ENCODE data around the gene ATP1A4. TPM values are rescaled to one million over a fixed set of nuclear protein-coding genes. Genes with fewer than 3 reads are reported as not detected.

Gene ATP1A4
- total RNA-seq, 4 donors from 2014 or later: 0.57 TPM; not detected in 3

DNA sequence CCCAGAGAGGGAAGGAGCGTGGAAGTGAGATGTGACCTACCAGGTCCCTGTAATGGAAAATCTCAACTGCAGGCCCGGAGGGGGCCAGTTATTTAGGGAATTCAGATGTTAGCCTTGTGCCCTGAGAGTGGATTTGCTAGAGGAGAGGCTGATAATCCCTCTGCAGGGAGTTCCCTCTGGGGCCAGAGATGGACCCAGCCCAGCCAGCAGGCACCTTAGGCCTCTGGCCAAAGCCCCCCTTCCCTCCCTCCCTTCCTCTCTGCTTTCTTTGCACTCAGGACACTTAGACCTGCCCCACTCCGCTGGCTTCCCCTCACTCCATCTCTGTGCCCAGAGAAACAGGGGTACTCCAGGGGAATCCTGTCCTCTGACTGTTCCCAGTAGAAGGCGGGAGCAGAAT lies 37.3 kb upstream of the ATP1A4 start:
- H3K4me1 ChIP-seq: no peaks in the 10 kb centered on the region

DNA sequence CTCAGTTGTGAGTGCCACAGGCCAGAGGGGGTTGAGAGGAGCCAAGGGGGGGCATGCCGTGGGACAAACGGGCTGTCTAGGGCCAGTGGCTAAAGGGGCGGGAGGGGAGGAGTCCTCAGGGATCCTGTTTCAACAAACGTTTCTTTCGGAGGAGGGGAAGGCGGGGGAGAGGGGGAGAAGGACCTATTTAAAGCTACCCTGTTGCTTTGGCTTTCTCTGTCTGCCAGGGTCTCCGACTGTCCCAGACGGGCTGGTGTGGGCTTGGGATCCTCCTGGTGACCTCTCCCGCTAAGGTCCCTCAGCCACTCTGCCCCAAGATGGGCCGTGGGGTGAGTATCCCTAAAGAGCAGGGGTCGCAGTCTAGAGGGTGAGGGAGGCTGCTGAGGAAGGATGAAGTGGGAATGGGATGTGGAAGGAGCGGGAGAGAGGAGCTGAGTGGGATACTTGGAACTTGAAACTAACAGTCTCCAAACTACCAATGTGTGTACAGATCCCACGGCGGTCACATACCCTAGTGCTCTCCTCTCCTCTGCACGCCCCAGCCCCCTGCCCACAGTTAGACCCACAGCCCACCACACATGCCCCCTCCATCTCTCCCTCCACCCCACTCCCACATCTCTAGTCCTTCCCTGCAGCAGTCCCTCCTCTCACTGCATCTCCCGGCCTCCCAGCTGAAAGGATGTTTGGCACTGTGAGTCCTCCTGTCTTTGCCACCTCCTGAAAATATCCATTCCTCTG lies 35.7 kb upstream of the ATP1A4 start, which contains the start of gene ATP1A2:
Gene ATP1A2 (plus strand): TSS at position 215 of the 738 bp plus-strand sequence. CDS start 103 bp downstream, at position 318.
- H3K4me1 ChIP-seq: no peaks in the 10 kb centered on the region
- DNase-seq: no peak
- no peaks in the 10 kb centered on the region for H3K9me3 ChIP-seq
- H3K27ac ChIP-seq: peak within 1 kb of the TSS in 2 of 4 donors; percentile 43 to 51
- peak within 1 kb of the TSS in 1 of 4 donors; percentile 36 for H3K4me3 ChIP-seq
- H3K27me3 ChIP-seq: no peaks in the 10 kb centered on the region
- TF ChIP-seq POLR2A (IDR thresholded peaks at IDR 0.05): no peak
- TF ChIP-seq, protein P1, sequence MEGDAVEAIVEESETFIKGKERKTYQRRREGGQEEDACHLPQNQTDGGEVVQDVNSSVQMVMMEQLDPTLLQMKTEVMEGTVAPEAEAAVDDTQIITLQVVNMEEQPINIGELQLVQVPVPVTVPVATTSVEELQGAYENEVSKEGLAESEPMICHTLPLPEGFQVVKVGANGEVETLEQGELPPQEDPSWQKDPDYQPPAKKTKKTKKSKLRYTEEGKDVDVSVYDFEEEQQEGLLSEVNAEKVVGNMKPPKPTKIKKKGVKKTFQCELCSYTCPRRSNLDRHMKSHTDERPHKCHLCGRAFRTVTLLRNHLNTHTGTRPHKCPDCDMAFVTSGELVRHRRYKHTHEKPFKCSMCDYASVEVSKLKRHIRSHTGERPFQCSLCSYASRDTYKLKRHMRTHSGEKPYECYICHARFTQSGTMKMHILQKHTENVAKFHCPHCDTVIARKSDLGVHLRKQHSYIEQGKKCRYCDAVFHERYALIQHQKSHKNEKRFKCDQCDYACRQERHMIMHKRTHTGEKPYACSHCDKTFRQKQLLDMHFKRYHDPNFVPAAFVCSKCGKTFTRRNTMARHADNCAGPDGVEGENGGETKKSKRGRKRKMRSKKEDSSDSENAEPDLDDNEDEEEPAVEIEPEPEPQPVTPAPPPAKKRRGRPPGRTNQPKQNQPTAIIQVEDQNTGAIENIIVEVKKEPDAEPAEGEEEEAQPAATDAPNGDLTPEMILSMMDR (IDR thresholded peaks at IDR 0.05): no peak
- no peaks in the 10 kb centered on the region for H3K36me3 ChIP-seq

More for the DNA sequence above, 37.3 kb upstream of the ATP1A4 start:
- Histone ChIP-seq H3K4me3 (no peak overlapping the region), H3K36me3 (no peaks in the 10 kb centered on the region), H3K27me3 (no peaks in the 10 kb centered on the region), H3K27ac (peak overlapping the region in 1 of 4 donors; percentile 26), H3K9me3 (no peaks in the 10 kb centered on the region)
- no peak for TF ChIP-seq POLR2A (IDR thresholded peaks at IDR 0.05)
- TF ChIP-seq, protein P1 (IDR thresholded peaks at IDR 0.05): no peak
- no peak for DNase-seq

DNA sequence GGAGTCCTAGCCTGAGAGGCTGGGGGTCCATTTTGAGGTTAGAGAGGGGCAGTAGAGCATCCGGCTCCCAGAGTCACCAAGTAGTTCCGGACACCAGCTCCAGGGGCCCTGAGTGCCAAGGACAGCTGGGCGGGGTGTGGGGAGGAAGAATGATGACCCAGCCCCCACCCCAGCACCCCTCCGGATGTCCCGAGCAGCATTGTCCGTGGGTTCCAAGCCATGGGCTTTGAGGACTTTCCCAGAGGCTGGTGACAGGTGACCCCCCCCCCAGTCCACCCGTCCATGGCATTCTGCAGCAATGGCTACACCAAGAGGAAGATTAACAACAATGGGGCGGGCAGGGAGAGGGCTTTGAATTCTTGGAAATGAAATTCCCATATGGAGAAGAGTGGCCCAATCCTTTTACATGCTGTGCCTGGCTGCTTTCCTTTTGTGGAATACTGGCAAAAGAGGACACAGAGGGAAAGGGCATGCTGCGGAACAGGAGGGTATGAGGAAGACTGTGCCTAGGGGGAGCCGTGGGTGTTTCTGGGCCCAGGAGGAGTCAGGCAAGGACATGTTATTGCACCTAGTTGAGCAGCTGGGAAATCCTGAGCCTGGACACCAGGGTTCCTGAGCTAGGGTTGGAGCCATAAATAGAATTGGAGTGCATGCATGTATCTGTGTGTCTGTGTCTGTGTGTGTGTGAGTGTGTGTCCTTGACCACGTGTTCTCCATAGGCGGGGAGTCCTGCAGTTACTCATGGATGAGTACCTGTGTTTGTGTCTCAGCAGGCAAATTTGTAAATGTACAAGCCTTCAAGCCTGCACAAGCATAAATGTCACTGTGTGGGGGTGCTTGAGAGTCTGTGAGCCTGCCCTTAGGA lies 34.9 kb upstream of the ATP1A4 start:
- no peak for DNase-seq
- no peaks in the 10 kb centered on the region for H3K36me3 ChIP-seq
- H3K4me1 ChIP-seq: no peaks in the 10 kb centered on the region
- peak overlapping the region in 1 of 4 donors; percentile 36 for H3K4me3 ChIP-seq
- no peak for TF ChIP-seq POLR2A (IDR thresholded peaks at IDR 0.05)
- TF ChIP-seq, protein P1 (IDR thresholded peaks at IDR 0.05): no peak
- no peaks in the 10 kb centered on the region for H3K9me3 ChIP-seq
- H3K27me3 ChIP-seq: no peaks in the 10 kb centered on the region
- H3K27ac ChIP-seq: peak overlapping the region in 2 of 4 donors; percentile 43 to 51

DNA sequence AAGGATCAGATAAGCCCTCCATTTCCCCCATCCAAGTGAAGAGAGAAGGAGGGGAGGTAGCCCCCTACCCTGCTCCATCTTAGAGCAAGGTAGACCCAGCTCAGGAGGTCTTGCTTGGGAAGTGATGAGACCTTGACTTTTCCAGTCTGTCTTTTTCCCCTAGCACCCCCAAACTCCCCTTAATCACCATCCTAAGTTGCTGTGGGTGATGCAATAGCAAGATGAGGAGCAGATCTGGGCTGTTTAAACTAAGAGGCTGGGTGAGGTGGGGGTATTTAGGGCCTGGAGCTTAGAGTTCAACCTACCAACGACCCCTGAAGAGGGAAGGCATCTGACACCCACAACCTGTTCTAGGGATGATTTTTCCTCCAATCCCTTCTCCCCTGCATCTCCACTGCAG lies 34.1 kb upstream of the ATP1A4 start:
- DNase-seq: no peak
- Histone ChIP-seq H3K4me3 (peak overlapping the region in 1 of 4 donors; percentile 36), H3K4me1 (no peaks in the 10 kb centered on the region), H3K36me3 (no peaks in the 10 kb centered on the region), H3K27ac (peak overlapping the region in 1 of 4 donors; percentile 51), H3K27me3 (no peaks in the 10 kb centered on the region), H3K9me3 (no peaks in the 10 kb centered on the region)
- TF ChIP-seq, protein P1 (IDR thresholded peaks at IDR 0.05): no peak
- TF ChIP-seq POLR2A (IDR thresholded peaks at IDR 0.05): no peak

DNA sequence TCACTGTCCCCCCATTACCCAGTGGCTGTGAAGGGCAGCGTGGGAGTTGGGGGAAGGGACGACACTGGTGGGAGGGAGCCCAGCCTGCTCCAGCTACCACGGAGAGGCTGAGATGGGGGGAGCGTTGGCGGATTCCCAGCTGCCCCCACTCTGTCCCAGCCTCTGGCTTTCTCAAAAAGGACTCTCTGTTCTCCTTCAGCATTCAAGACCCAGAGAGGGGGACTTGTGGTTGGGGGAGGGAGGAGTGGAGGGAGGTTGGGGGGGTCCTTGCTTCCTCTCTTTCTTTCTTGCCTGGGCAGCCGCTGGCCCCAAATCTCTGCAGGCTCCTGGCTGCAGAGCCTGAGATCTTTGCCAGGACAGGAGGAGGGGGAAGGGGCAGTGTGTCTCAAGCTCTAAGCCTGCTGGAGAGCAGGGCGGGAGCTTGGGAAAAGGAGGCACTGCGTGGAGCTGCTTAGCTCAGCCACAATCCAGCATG lies 33.7 kb upstream of the ATP1A4 start:
- no peak for DNase-seq
- Histone ChIP-seq H3K4me3 (peak overlapping the region in 1 of 4 donors; percentile 36), H3K36me3 (no peaks in the 10 kb centered on the region), H3K9me3 (no peaks in the 10 kb centered on the region), H3K27me3 (no peaks in the 10 kb centered on the region), H3K27ac (peak overlapping the region in 1 of 4 donors; percentile 51), H3K4me1 (no peaks in the 10 kb centered on the region)
- no peak for TF ChIP-seq POLR2A (IDR thresholded peaks at IDR 0.05)
- TF ChIP-seq, protein P1 (IDR thresholded peaks at IDR 0.05): no peak
